ENCODE results near the gene HELT.

- no peak for TF ChIP-seq CTCF (IDR thresholded peaks at IDR 0.05 in 4 of 5, conservative IDR thresholded peaks at IDR 0.05 in 1 of 5)
- no peak for TF ChIP-seq POLR2A (IDR thresholded peaks at IDR 0.05)
Measured at GRCh38 chr4:184987493-184988031, 30.7 kb upstream of the HELT start.

Data from gastrocnemius medialis (tissue), 4 donors.